Posterior cingulate gyrus (tissue), 11 donors: Measurements from ENCODE around the gene LMOD2.

ENCODE experiments used
- DNase-seq, 10 donors: peaks; one replicate each; pipeline versions ENCODE4 v3.0.0 to v3.0.0-alpha.2; 2020 to 2021; ENCODE audit warnings: mixed read lengths in 3 of 10
- intact Hi-C: fragments of 100-400 bp; cut with DNase I; formaldehyde crosslinking; loops from one replicate; pipeline ENCODE4 v1.15.1; 2023

Gene LMOD2

GRCh38 chr7:123711832-123712293, 56.2 kb downstream of the LMOD2 start:
- intact Hi-C loops = no loop called here
- DNase-seq = no peak

DNA sequence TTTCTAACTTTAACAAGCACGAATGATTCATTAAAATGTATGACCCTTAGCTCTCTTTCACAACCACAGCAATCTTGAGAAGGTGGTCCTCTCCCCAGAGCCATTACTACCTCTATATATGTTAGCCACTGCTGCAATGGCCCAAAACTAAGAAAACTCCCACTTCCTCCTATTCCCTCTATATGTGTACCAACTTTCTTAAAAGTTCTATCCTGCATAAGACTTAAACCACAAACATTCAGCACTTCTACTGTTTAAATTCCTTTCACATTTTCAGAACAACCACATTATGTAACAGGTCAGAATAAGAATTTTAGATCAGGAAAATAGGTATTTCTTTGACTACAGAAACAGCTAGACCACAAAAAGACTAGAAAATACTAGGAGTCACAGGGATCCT, 57.0 kb downstream of the LMOD2 start:
- DNase-seq = no peak
- intact Hi-C loops = no loop called here
